OCI-LY7 (cell line): ENCODE results near the gene CHMP4B.

Experiments
- EZH2phosphoT487 ChIP-seq: fragments of 200-600 bp; sonication (generic); IDR thresholded peaks from 2 replicates; pipeline ENCODE4 v1.6.1; 2018; ENCODE audit warnings: low read depth, borderline replicate concordance, mild to moderate bottlenecking, mixed run types, antibody characterized with exemption, low read length, moderate library complexity, mixed read lengths
- TF ChIP-seq, protein P1 (sequence below): fragments of 200-600 bp; sonication (generic); conservative IDR thresholded peaks from 2 replicates; pipeline ENCODE4 v1.5.1; 2014; ENCODE audit warnings: mild to moderate bottlenecking, antibody characterized with exemption, low read length, moderate library complexity, mixed read lengths

GRCh38 chr20:33840160-33840559, 29.0 kb downstream of the CHMP4B start:
- TF ChIP-seq, protein P1, sequence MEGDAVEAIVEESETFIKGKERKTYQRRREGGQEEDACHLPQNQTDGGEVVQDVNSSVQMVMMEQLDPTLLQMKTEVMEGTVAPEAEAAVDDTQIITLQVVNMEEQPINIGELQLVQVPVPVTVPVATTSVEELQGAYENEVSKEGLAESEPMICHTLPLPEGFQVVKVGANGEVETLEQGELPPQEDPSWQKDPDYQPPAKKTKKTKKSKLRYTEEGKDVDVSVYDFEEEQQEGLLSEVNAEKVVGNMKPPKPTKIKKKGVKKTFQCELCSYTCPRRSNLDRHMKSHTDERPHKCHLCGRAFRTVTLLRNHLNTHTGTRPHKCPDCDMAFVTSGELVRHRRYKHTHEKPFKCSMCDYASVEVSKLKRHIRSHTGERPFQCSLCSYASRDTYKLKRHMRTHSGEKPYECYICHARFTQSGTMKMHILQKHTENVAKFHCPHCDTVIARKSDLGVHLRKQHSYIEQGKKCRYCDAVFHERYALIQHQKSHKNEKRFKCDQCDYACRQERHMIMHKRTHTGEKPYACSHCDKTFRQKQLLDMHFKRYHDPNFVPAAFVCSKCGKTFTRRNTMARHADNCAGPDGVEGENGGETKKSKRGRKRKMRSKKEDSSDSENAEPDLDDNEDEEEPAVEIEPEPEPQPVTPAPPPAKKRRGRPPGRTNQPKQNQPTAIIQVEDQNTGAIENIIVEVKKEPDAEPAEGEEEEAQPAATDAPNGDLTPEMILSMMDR, result no peak
- TF ChIP-seq EZH2phosphoT487, result no peak
